Activated T-helper 2 cell treated with anti-CD3 and anti-CD28 coated beads, Interferon-gamma antibody, Interleukin-2, Interleukin-4, amounts not matched to agents 10 μg/mL and 5 μg/mL and 100 μg/mL, durations not matched to agents 14 hours and 24 hours and 36 hours (primary cell): Measurements from ENCODE around the gene CNBP. TPM values are rescaled to one million over a fixed set of nuclear protein-coding genes. Genes with fewer than 3 reads are reported as not detected.
A peak's percentile ranks its signal among the peaks of the same experiment; 100 is the strongest.
"Not testable (repeated sequence)": the region's sequence is repeated elsewhere in the genome, so short reads cannot be mapped to it uniquely, and the experiment has no call there.

Experiments
- DNase-seq: peaks from one replicate; pipeline ENCODE4 v3.0.0; 2021; ENCODE audit warnings: low spot score
- H3K27ac Mint-ChIP-seq: one replicate; pipeline ENCODE4 v1.8.0; 2021; ENCODE audit warnings: mixed read lengths
- H3K27me3 Mint-ChIP-seq: one replicate; pipeline ENCODE4 v1.8.0; 2021; ENCODE audit warnings: low read depth, mixed read lengths
- H3K36me3 Mint-ChIP-seq: one replicate; pipeline ENCODE4 v1.8.0; 2021; ENCODE audit warnings: low read depth, mixed read lengths
- H3K4me1 Mint-ChIP-seq: one replicate; pipeline ENCODE4 v1.8.0; 2021; ENCODE audit warnings: low read depth, mixed read lengths
- H3K4me3 Mint-ChIP-seq: one replicate; pipeline ENCODE4 v1.8.0; 2021; ENCODE audit warnings: low read depth, mild to moderate bottlenecking, moderate library complexity, mixed read lengths
- H3K9me3 Mint-ChIP-seq: one replicate; pipeline ENCODE4 v1.8.0; 2021; ENCODE audit warnings: mixed read lengths
- intact Hi-C: fragments of 100-400 bp; cut with micrococcal nuclease; formaldehyde crosslinking; loops from one replicate; pipeline ENCODE4 v1.15.1; 2023
- total RNA-seq: library from RNA; stranded (reverse); gene quantifications from 2 replicates; pipeline ENCODE4 v1.2.3, GENCODE V29; 2022

CNBP gene
- total RNA-seq, 1 donor from 2014 or later = 351 TPM

GRCh38 chr3:129205109-129205832 lies 21.6 kb upstream of the CNBP start:
- Mint-ChIP-seq H3K27ac (no peak overlapping the region), H3K4me1 (no peaks in the 10 kb centered on the region)
- intact Hi-C loops = no loop called here

GRCh38 chr3:129204473-129204872 lies 20.8 kb upstream of the CNBP start:
- H3K27me3 Mint-ChIP-seq = no peaks in the 10 kb centered on the region
- H3K27ac Mint-ChIP-seq = no peak overlapping the region
- no peaks in the 10 kb centered on the region for H3K36me3 Mint-ChIP-seq
- intact Hi-C loops = no loop called here
- no peaks in the 10 kb centered on the region for H3K9me3 Mint-ChIP-seq
- no peak for DNase-seq
- H3K4me3 Mint-ChIP-seq = no peak overlapping the region
- H3K4me1 Mint-ChIP-seq = no peaks in the 10 kb centered on the region

More at GRCh38 chr3:129205109-129205832, 21.6 kb upstream of the CNBP start:
- H3K27me3 Mint-ChIP-seq = peaks cover 3% of the 10 kb centered on the region
- no peaks in the 10 kb centered on the region for H3K36me3 Mint-ChIP-seq
- no peak for DNase-seq
- H3K9me3 Mint-ChIP-seq = no peaks in the 10 kb centered on the region
- no peak overlapping the region for H3K4me3 Mint-ChIP-seq

DNA sequence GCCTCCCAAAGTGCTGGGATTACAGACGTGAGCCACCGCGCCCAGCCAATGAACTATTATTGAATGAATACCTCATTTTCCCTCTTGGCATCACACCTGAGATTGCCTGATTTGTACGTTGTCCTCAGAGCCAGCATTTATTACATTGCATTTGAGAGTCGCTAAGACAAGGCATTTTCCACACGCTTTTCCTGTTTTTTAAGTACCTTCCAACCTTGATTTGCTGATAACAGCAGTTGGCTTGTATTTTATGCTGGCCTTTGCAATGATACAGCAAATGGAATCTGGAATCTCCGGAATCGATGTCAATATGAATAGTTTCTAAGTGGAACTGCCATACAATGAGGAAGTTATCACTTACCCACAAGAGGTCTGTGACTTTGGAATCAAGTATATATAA lies 15.7 kb upstream of the CNBP start:
- Mint-ChIP-seq H3K4me3 (no peak overlapping the region), H3K36me3 (no peaks in the 10 kb centered on the region), H3K4me1 (peaks cover 8% of the 10 kb centered on the region), H3K9me3 (no peaks in the 10 kb centered on the region), H3K27ac (no peak overlapping the region), H3K27me3 (no peaks in the 10 kb centered on the region)
- intact Hi-C loops = no loop called here
- DNase-seq = no peak

GRCh38 chr3:129197321-129197720 lies 13.6 kb upstream of the CNBP start:
- no peak overlapping the region for H3K27ac Mint-ChIP-seq
- no peaks in the 10 kb centered on the region for H3K36me3 Mint-ChIP-seq
- no peak for DNase-seq
- no peak overlapping the region for H3K4me3 Mint-ChIP-seq
- intact Hi-C loops = no loop called here
- H3K27me3 Mint-ChIP-seq = no peaks in the 10 kb centered on the region
- H3K9me3 Mint-ChIP-seq = no peaks in the 10 kb centered on the region
- H3K4me1 Mint-ChIP-seq = peaks cover 8% of the 10 kb centered on the region

GRCh38 chr3:129196601-129197000 lies 12.9 kb upstream of the CNBP start:
- Mint-ChIP-seq H3K36me3 (no peaks in the 10 kb centered on the region), H3K4me1 (peaks cover 8% of the 10 kb centered on the region), H3K9me3 (no peaks in the 10 kb centered on the region), H3K27me3 (no peaks in the 10 kb centered on the region), H3K27ac (no peak overlapping the region), H3K4me3 (no peak overlapping the region)
- intact Hi-C loops = no loop called here
- no peak for DNase-seq

DNA sequence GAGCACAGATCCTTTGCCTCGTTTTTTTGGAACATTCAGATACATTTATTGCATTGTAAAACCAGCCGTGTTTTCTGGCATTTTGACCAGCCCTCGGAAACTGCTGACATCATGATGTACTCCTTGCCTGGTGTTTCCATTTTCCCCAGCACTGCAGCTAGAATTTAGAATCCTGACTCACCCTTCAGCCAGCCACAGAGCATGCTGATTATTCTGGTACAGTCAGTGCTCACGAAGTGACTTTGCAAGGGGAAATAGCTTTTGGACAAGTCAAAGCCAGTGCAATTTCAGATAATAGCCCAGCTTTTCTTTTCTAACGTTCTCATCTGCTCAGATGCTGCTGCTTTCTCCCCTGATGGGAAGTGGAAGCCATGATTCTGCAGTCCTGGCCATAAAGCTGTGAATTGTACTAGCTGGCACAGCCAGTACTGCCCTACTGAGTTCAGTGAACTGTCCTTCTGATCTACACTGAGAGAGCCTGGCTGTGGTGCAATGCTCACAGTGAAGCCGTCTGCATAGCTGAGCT lies 12.1 kb upstream of the CNBP start:
- H3K36me3 Mint-ChIP-seq = no peaks in the 10 kb centered on the region
- H3K27ac Mint-ChIP-seq = no peak overlapping the region
- H3K27me3 Mint-ChIP-seq = no peaks in the 10 kb centered on the region

DNA sequence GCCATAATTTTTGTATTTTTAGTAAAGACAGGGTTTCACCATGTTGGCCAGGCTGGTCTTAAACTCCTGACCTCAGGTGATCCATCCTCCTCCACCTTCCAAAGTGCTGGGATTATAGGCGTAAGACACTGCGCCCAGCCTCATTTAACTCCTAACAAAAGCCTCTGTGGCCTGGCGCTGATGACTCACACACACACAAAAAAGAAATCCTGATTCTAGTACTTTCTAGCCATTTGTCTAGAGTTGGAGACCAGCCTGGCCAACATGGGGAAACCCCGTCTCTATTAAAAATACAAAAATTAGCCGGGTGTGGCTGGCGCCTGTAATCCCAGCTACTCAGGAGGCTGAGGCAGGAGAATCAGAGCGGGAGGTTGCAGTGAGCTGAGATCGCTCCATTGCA lies 6.1 kb upstream of the CNBP start:
- H3K4me3 Mint-ChIP-seq, H3K27ac Mint-ChIP-seq, H3K27me3 Mint-ChIP-seq, intact Hi-C loops, H3K36me3 Mint-ChIP-seq, DNase-seq, H3K9me3 Mint-ChIP-seq: not testable (repeated sequence)
- peaks cover 13% of the 10 kb centered on the region for H3K4me1 Mint-ChIP-seq

More for the DNA sequence above, 12.1 kb upstream of the CNBP start:
- Mint-ChIP-seq H3K4me1 (peaks cover 8% of the 10 kb centered on the region), H3K4me3 (no peak overlapping the region), H3K9me3 (no peaks in the 10 kb centered on the region)
- intact Hi-C loops = no loop called here
- DNase-seq = no peak

GRCh38 chr3:129187857-129188256 lies 4.2 kb upstream of the CNBP start:
- Mint-ChIP-seq H3K4me1 (peaks cover 16% of the 10 kb centered on the region), H3K27me3 (no peaks in the 10 kb centered on the region), H3K27ac (no peak overlapping the region), H3K4me3 (no peak overlapping the region), H3K9me3 (no peaks in the 10 kb centered on the region), H3K36me3 (peaks cover 5% of the 10 kb centered on the region)
- no peak for DNase-seq
- intact Hi-C loops = no loop called here

DNA sequence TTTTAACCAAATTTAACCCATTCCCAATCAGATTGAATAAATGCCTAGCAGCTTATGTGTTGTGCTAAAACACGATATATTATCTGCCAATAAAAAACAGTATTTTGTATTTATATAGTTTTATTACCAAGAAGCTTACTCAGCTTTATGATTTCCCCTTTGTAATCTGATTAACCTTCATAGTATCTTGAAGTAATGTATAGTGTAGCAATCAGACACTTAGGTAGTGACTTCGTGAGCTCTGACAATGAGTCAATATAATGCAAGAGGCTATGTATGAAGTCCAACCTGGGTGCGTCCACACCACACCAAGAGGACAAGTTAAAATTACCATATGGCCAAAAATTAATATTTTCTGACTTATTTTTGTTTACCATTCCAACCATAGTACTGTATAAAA lies 2.1 kb upstream of the CNBP start:
- Mint-ChIP-seq H3K4me3 (no peak overlapping the region), H3K36me3 (peaks cover 24% of the 10 kb centered on the region), H3K9me3 (no peaks in the 10 kb centered on the region), H3K27me3 (no peaks in the 10 kb centered on the region), H3K27ac (no peak overlapping the region), H3K4me1 (peaks cover 26% of the 10 kb centered on the region)
- intact Hi-C loops = loop anchor here (2.0 kb wide), 1 partner anchor 53 kb away; no protein-coding TSS in a partner anchor
- DNase-seq = no peak

DNA sequence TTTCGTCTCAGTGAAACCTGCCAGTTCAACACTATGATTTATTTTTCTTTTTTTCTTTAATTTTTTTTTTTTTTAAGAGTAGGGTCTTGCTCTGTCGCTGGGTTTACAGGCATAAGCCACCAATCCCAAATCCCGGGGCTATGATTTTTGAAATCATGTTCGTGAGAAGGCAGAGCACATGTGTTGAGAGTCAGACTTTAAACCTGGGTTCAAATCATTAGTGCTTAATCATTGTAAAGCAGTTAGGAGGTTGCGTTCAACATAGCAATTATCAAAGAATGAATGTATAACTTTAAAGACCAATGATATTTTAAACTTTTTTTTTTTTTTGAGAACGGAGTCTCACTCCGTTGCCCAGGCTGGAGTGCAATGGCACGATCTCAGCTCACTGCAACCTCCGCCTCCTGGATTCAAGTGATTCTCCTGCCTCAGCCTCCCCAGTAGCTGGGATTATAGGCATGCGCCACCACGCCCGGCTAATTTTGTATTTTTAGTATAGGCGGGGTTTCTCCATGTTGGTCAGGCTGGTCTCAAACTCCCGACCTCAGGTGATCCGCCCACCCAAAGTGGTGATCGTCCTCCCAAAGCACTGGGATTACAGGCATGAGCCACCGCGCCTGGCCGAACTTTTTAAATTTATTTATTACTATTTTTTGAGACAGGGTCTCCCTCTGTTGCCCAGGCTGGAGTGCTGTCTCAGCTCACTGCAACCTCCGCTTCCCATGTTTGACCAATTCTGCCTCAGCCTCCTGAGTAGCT lies 1.3 kb upstream of the CNBP start:
- intact Hi-C loops = loop anchor here (1.0 to 5.0 kb wide), 5 partner anchors 45 to 257 kb away; partner anchors contain the start of genes COPG1 and IFT122
- H3K27ac Mint-ChIP-seq, H3K9me3 Mint-ChIP-seq, H3K27me3 Mint-ChIP-seq, DNase-seq: not testable (repeated sequence)
- Mint-ChIP-seq H3K4me1 (peaks cover 34% of the 10 kb centered on the region), H3K36me3 (peaks cover 31% of the 10 kb centered on the region), H3K4me3 (peak overlapping the region; percentile 97)

GRCh38 chr3:129184396-129184657 lies 631 bp upstream of the CNBP start:
- Mint-ChIP-seq H3K36me3 (peaks cover 35% of the 10 kb centered on the region), H3K4me1 (peaks cover 38% of the 10 kb centered on the region), H3K4me3 (peak overlapping the region; percentile 97), H3K9me3 (no peaks in the 10 kb centered on the region), H3K27ac (peak overlapping the region; percentile 98), H3K27me3 (no peaks in the 10 kb centered on the region)
- intact Hi-C loops = loop anchor here (1.0 to 5.0 kb wide), 5 partner anchors 46 to 258 kb away; partner anchors contain the start of genes COPG1 and IFT122
- no peak for DNase-seq

DNA sequence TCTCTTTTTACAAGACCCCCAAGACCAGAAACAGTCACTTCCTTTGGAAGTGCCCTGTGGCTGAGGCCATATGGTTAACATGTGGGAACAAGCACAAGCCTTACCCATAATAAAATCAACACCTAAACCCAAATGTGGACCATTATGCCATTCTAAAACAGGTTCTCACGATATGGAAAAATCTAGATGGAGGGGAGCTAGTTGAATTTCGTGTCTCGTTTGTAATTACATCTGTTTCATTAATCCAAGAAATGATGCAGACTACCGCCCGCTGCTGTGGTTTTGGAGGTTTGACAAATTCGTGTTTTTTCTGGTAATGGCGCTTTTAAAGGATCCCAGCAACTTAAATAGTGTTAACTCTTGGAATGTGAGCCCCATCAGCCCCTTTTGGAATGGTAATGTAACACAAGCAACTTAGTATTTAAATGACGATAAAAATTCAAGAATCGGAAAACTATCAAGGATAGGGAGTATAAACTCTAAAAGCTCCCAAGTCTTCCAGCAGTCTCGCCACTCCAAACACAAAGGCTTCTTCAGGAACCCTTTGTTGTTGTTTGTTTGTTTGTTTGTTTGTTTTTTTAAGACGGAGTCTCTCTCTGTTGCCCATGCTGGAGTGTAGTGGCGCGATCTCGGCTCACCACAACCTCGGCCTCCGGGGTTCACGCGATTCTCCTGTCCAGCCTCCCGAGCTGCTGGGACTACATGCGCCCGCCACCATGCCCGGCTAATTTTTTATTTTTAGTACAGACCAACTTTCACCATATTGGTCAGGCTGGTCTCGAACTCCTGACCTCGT lies 1.1 kb downstream of the CNBP start:
- Mint-ChIP-seq H3K27me3 (no peaks in the 10 kb centered on the region), H3K4me3 (peak overlapping the region; percentile 97), H3K27ac (peak overlapping the region; percentile 98), H3K36me3 (peaks cover 49% of the 10 kb centered on the region), H3K4me1 (peaks cover 45% of the 10 kb centered on the region), H3K9me3 (no peaks in the 10 kb centered on the region)
- DNase-seq = no peak
- intact Hi-C loops = loop anchor here (1.0 to 5.0 kb wide), 4 partner anchors 21 to 260 kb away; partner anchors contain the start of genes IFT122, ISY1 and RAB43
